GM23248 (cell line): ENCODE data around the gene GNPTG. TPM values are rescaled to one million over a fixed set of nuclear protein-coding genes. Genes with fewer than 3 reads are reported as not detected.

Experiments used
- DNase-seq: peaks from one replicate; pipeline ENCODE4 v3.0.0-alpha.2; 2015
- H2AFZ ChIP-seq: fragments of 200-600 bp; sonication (generic); 2 replicates; pipeline ENCODE4 v1.6.1; 2016; ENCODE audit warnings: antibody characterized with exemption
- H3F3A ChIP-seq: fragments of 200-600 bp; sonication (generic); 2 replicates; pipeline ENCODE4 v1.6.1; 2016; ENCODE audit warnings: mild to moderate bottlenecking, antibody characterized with exemption, mixed run types; ENCODE audit not compliant: insufficient read depth
- H3K27ac ChIP-seq: fragments of 200-600 bp; sonication (generic); 2 replicates; pipeline ENCODE4 v1.5.1; 2016; ENCODE audit warnings: mild to moderate bottlenecking
- H3K27me3 ChIP-seq: fragments of 200-600 bp; sonication (generic); replicated peaks from 2 replicates; pipeline ENCODE4 v1.6.1; 2016; ENCODE audit warnings: mild to moderate bottlenecking; ENCODE audit not compliant: insufficient read depth
- H3K36me3 ChIP-seq: fragments of 200-600 bp; sonication (generic); 2 replicates; pipeline ENCODE4 v1.6.1; 2016; ENCODE audit warnings: low read depth, mild to moderate bottlenecking
- H3K4me1 ChIP-seq: fragments of 200-600 bp; sonication (generic); 2 replicates; pipeline ENCODE4 v1.6.1; 2016; ENCODE audit warnings: mild to moderate bottlenecking; ENCODE audit not compliant: insufficient read depth
- H3K4me2 ChIP-seq: fragments of 200-600 bp; sonication (generic); one replicate; pipeline ENCODE4 v1.6.1; 2016; ENCODE audit warnings: mild to moderate bottlenecking; ENCODE audit not compliant: unreplicated experiment
- H3K4me3 ChIP-seq: fragments of 200-600 bp; sonication (generic); 2 replicates; pipeline ENCODE4 v1.5.1; 2016; ENCODE audit warnings: mild to moderate bottlenecking
- H3K79me2 ChIP-seq: fragments of 200-600 bp; sonication (generic); 2 replicates; pipeline ENCODE4 v1.6.1; 2016; ENCODE audit warnings: mild to moderate bottlenecking; ENCODE audit not compliant: insufficient read depth
- H3K9ac ChIP-seq: fragments of 200-600 bp; sonication (generic); 2 replicates; pipeline ENCODE4 v1.6.1; 2016; ENCODE audit warnings: mild to moderate bottlenecking
- H3K9me2 ChIP-seq: fragments of 200-600 bp; sonication (generic); 2 replicates; pipeline ENCODE4 v1.6.1; 2016; ENCODE audit warnings: mixed run types, mild to moderate bottlenecking, moderate library complexity; ENCODE audit not compliant: insufficient read depth
- H3K9me3 ChIP-seq: fragments of 200-600 bp; sonication (generic); one replicate; pipeline ENCODE4 v1.6.1; 2017; ENCODE audit warnings: low read depth
- H4K20me1 ChIP-seq: fragments of 200-600 bp; sonication (generic); 2 replicates; pipeline ENCODE4 v1.6.0; 2016; ENCODE audit not compliant: insufficient read depth
- EZH2 ChIP-seq: fragments of 200-600 bp; sonication (generic); IDR thresholded peaks from 2 replicates; pipeline ENCODE4 v1.6.1; 2018; ENCODE audit warnings: antibody characterized with exemption, mild to moderate bottlenecking; ENCODE audit not compliant: insufficient read depth, poor library complexity, severe bottlenecking
- EZH2phosphoT487 ChIP-seq: fragments of 200-600 bp; sonication (generic); IDR thresholded peaks from 2 replicates; pipeline ENCODE4 v1.6.1; 2018; ENCODE audit warnings: antibody characterized with exemption, moderate library complexity, mild to moderate bottlenecking, low read depth; ENCODE audit not compliant: insufficient read depth
- WGBS, 2 experiments: methylation state at CpG; one replicate each; pipeline ENCODE4 v1.1.6; 2015 to 2017; ENCODE audit warnings: low lambda C conversion rate in 2 of 2, low coverage in 1 of 2; ENCODE audit errors: missing lambda C conversion rate in 2 of 2; 5-methylcytosine and 5-hydroxymethylcytosine counted together
- in situ Hi-C: fragments of 300-500 bp; cut with MboI; formaldehyde crosslinking; loops from 2 replicates; pipeline ENCODE4 v1.15.0; 2020
- polyA plus RNA-seq: library from polyadenylated mRNA; unstranded; fragments of >200 nt; fragmentation: Nextera tagmentation; extraction: Ambion mirVana; gene quantifications from 2 replicates; pipeline ENCODE4 v1.2.1, GENCODE V29; 2016
- total RNA-seq: library from RNA; depleted of rRNA; stranded (reverse); fragments of >200 nt; shearing (Covaris generic); gene quantifications from 2 replicates; pipeline ENCODE4 v1.2.3, GENCODE V29; 2014

The GNPTG gene
- total and polyA plus RNA-seq, 2 experiments from 2014 or later, result 85.8 to 99.9 TPM

DNA sequence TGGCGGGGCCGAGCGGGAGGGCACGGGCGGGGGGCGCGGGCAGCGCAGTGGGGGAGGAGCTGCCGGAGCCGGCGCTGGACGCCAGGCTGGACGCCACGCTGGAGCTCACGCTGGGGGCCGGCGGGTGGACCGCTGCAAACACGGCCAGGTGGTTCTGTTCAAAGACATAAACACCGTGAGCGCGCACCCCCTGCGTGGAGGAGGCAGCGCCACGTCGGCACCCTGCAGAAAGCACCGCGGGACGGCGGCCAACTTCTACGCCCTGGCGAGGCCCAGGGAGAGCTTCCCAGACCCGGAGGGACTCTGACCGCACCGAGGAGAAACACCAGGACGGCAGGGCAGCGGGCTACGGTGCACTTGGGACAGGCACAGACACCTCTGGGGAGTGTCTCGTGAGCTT, 33.5 kb downstream of the GNPTG start:
- no peak for TF ChIP-seq EZH2
- DNase-seq, result no peak
- no peaks in the 10 kb centered on the region for H3K27me3 ChIP-seq
- H3K4me3 ChIP-seq, result no peak overlapping the region
- H3K9me2 ChIP-seq, result no peaks in the 10 kb centered on the region
- no peak overlapping the region for H3K27ac ChIP-seq
- H3K79me2 ChIP-seq, result no peaks in the 10 kb centered on the region
- H3K9ac ChIP-seq, result no peak overlapping the region
- no peaks in the 10 kb centered on the region for H3K9me3 ChIP-seq
- no peaks in the 10 kb centered on the region for H4K20me1 ChIP-seq
- H3K36me3 ChIP-seq, result no peaks in the 10 kb centered on the region
- in situ Hi-C loops, result no loop called here
- 94 to 95% methylated on average over 20 to 39 of the region's 39 CpGs for WGBS, 2 experiments
- no peaks in the 10 kb centered on the region for H3K4me1 ChIP-seq
- peaks cover 9% of the 10 kb centered on the region; the same call in 1 of the 2 replicates for H3F3A ChIP-seq
- H3K4me2 ChIP-seq, result no peak overlapping the region
- H2AFZ ChIP-seq, result no peak overlapping the region

- Histone ChIP-seq H3K79me2 (no peaks in the 10 kb centered on the region), H2AFZ (no peak overlapping the region), H3K36me3 (no peaks in the 10 kb centered on the region), H3K9me3 (no peaks in the 10 kb centered on the region), H3K4me2 (no peak overlapping the region), H3K4me1 (no peaks in the 10 kb centered on the region), H3K4me3 (no peak overlapping the region), H3K27me3 (no peaks in the 10 kb centered on the region), H3K9me2 (no peaks in the 10 kb centered on the region), H3F3A (no peaks in the 10 kb centered on the region), H3K27ac (no peak overlapping the region), H4K20me1 (no peaks in the 10 kb centered on the region), H3K9ac (no peak overlapping the region)
- in situ Hi-C loops, result no loop called here
- TF ChIP-seq EZH2phosphoT487, result no peak
- no peak for TF ChIP-seq EZH2
- 83 to 91% methylated on average over 9 to 16 of the region's 16 CpGs for WGBS, 2 experiments
- DNase-seq, result no peak
Observed at GRCh38 chr16:1387331-1387730, 35.6 kb downstream of the GNPTG start.

GRCh38 chr16:1389762-1390161, 38.0 kb downstream of the GNPTG start:
- Histone ChIP-seq H3K9ac (no peak overlapping the region), H3K9me3 (no peaks in the 10 kb centered on the region), H3K4me1 (no peaks in the 10 kb centered on the region), H3K79me2 (no peaks in the 10 kb centered on the region), H3K27ac (no peak overlapping the region), H3K4me3 (no peak overlapping the region), H3K4me2 (no peak overlapping the region), H4K20me1 (no peaks in the 10 kb centered on the region), H3K36me3 (no peaks in the 10 kb centered on the region), H2AFZ (no peak overlapping the region), H3F3A (no peaks in the 10 kb centered on the region), H3K9me2 (no peaks in the 10 kb centered on the region), H3K27me3 (no peaks in the 10 kb centered on the region)
- 87 to 90% methylated on average over 7 of the region's 7 CpGs for WGBS, 2 experiments
- DNase-seq, result no peak
- in situ Hi-C loops, result no loop called here
- TF ChIP-seq EZH2phosphoT487, result no peak
- no peak for TF ChIP-seq EZH2

DNA sequence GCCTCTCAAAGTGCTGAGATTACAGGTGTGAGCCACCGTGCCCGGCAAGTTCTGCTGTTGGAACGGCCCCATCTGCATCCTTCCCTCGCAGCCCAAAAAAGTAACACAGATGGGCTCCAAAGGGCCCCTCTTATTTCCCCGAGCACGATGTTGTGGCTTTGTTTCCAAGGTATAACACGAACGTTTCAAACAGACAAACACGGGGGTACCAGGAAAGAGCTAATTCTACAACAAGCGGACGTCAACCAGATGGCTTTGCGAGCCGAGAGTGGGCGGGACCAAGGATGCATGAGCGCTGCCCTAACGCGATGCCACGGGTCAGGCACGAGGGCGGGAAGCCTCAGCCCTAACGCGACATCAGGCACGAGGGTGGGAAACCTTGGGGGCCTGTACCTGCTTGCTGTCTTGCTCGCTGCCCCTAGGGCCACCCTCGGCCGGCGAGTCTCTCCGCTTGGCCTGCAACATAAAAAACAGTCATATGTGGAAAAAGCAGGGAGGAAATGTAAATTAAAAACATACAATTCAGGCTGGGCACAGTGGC, 38.6 kb downstream of the GNPTG start:
- 84% methylated on average over 28 of the region's 28 CpGs for WGBS, 2 experiments
- Histone ChIP-seq H3K4me3 (no peak overlapping the region), H3K4me2 (no peak overlapping the region), H3K36me3 (no peaks in the 10 kb centered on the region), H3K4me1 (no peaks in the 10 kb centered on the region), H3K27me3 (no peaks in the 10 kb centered on the region), H3K27ac (no peak overlapping the region), H3K79me2 (no peaks in the 10 kb centered on the region), H4K20me1 (no peaks in the 10 kb centered on the region), H3K9me3 (no peaks in the 10 kb centered on the region), H3K9ac (no peak overlapping the region), H2AFZ (no peak overlapping the region), H3K9me2 (no peaks in the 10 kb centered on the region), H3F3A (no peaks in the 10 kb centered on the region)
- TF ChIP-seq EZH2, result no peak
- TF ChIP-seq EZH2phosphoT487, result no peak
- DNase-seq, result no peak
- in situ Hi-C loops, result no loop called here

DNA sequence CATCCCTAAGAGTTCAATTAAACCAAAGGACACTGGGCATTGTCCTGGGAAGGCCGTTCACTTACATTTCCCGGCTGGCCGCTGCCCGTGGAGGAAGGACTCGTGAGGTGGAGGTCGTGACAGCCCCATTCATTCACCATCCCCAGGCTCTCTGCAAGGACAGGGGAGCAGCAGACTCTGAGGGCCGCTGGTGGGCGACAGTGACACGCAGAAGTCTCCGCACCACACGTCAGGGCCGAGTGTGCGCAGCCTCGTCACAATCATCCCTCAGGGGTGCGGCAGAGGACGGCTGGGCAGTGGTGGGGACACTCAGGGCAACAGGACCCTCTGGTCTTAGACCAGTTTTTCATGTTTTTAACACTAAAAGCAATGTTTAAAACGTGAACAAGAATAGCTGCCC, 41.1 kb downstream of the GNPTG start:
- no peak for DNase-seq
- H3K27me3 ChIP-seq, result no peaks in the 10 kb centered on the region
- no peak overlapping the region for H2AFZ ChIP-seq
- in situ Hi-C loops, result no loop called here
- H3K9ac ChIP-seq, result no peak overlapping the region
- no peaks in the 10 kb centered on the region for H3K79me2 ChIP-seq
- 80 to 84% methylated on average over 17 of the region's 17 CpGs for WGBS, 2 experiments
- no peaks in the 10 kb centered on the region for H4K20me1 ChIP-seq
- H3K4me2 ChIP-seq, result no peak overlapping the region
- no peaks in the 10 kb centered on the region for H3K4me1 ChIP-seq
- H3F3A ChIP-seq, result no peaks in the 10 kb centered on the region
- no peaks in the 10 kb centered on the region for H3K36me3 ChIP-seq
- H3K27ac ChIP-seq, result no peak overlapping the region
- H3K4me3 ChIP-seq, result no peak overlapping the region
- no peak for TF ChIP-seq EZH2
- TF ChIP-seq EZH2phosphoT487, result no peak
- H3K9me2 ChIP-seq, result no peaks in the 10 kb centered on the region
- H3K9me3 ChIP-seq, result no peaks in the 10 kb centered on the region
